NCI-H510A (cell line): ENCODE data around the gene S1PR2.
A peak's percentile ranks its signal among the peaks of the same experiment; 100 is the strongest.

Source experiments
- DNase-seq: peaks from one replicate; lab custom pipeline; 2025; lab: John Stamatoyannopoulos, UW

S1PR2 gene

DNA sequence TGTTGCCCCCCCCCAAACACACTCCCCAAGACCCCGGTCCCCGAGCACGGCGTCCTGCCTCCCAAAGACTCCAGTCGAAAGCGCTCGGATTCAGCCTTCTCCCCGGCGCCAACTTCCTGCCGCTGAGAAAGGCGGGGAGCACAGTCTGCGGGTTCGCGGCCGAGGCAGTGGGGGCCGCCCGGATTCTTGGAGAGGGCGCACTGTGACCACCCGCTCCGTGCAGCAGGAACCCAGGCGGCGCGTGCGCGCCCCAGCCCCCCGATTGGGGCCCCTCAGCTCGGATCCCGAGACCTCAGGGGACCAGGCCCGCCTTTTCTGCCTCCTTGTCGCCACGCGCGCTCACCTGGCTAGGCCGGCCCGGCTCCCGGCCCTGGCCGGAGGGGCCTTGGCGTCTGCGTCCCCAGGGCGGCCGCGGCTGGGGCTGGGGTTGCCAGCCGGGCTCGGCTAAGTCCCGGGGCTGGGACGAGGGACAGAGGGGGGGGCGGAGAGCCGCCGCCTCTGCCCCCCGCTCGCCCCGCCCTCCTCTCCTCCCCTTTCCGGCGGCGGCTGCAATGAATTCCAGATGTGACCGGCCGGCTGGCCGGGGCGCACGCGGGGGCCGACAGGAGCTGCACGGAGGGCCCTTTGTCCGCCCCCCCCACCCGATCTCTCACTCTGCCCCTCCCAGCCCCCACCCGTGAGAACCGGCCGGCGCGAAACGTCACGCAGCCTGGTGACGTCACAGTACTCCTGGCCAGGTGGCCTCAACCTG is at the start of gene S1PR2:
Gene S1PR2 (minus strand): TSS at position 471 of the 751 bp plus-strand sequence. CDS start 6,426 bp downstream, outside the sequence.
- DNase-seq, result peak; percentile 89

GRCh38 chr19:10279737-10280442 is 48.8 kb upstream of the S1PR2 start:
- DNase-seq, result no peak

GRCh38 chr19:10278935-10279334 is 47.8 kb upstream of the S1PR2 start:
- no peak for DNase-seq

DNA sequence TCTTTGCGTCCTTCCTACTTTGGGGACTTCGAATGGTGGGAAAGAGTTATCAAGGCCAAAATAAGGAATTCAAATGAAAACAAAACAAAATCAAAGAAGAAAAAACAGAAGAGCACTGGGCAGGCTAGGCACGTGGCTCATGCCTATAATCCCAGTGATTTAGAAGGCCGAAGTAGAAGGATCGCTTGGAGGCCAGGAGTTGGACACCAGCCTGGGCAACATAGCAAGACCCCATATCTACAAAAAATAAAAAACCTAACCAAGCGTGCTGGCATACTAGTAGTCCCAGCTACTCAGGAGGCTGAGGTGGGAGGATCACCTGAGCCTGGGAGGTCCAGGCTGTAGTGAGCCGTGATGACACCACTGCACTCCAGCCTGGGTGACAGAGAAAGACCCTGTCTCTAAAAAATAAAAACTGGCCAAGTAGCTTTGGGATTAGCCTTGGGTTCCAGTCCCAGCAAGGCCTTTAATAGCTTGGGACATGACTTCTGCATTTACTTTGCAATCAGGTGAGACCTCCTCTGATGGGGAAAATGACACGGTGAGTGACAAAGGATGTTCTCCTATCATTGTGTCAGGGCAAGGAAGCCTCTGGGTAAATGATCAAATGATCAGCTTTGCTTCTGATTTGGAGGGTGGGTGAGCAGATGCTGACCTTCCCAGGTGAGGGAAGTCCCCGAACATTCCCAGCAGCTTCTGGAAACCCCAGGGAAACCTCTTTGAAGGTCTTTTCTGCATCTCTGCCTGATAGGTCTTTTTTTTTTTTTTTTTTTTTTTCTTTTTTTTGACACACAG is 46.9 kb upstream of the S1PR2 start:
- no peak for DNase-seq

DNA sequence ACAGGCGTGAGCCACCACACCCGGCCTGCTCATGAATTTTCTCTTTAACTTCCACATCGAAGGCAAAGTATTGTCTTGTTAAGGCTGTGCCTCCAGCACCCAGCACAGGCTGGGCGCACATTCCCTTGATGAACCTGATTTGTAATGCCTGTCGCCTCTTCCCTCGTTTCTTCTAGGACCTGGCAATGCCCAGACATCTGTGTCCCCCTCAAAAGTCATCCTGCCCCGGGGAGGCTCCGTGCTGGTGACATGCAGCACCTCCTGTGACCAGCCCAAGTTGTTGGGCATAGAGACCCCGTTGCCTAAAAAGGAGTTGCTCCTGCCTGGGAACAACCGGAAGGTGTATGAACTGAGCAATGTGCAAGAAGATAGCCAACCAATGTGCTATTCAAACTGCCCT is 43.5 kb upstream of the S1PR2 start:
- no peak for DNase-seq

- DNase-seq, result no peak
These were observed 40.5 kb upstream of the S1PR2 start for GRCh38 chr19:10271543-10272086.

DNA sequence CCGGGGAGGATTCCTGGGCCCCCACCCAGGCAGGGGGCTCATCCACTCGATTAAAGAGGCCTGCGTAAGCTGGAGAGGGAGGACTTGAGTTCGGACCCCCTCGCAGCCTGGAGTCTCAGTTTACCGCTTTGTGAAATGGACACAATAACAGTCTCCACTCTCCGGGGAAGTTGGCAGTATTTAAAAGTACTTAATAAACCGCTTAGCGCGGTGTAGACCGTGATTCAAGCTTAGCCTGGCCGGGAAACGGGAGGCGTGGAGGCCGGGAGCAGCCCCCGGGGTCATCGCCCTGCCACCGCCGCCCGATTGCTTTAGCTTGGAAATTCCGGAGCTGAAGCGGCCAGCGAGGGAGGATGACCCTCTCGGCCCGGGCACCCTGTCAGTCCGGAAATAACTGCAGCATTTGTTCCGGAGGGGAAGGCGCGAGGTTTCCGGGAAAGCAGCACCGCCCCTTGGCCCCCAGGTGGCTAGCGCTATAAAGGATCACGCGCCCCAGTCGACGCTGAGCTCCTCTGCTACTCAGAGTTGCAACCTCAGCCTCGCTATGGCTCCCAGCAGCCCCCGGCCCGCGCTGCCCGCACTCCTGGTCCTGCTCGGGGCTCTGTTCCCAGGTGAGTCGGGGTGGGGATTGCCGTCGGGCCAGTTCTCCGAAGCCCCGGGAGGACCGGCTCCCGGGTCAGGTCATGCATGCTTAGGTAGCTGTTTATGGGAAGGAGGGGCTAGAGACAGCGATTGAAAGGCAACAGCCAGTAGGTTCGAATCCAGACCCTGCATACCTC is 39.7 kb upstream of the S1PR2 start, which contains the start of gene ICAM1:
Gene ICAM1 (plus strand): TSS at position 505 of the 779 bp plus-strand sequence. CDS start 40 bp downstream, at position 545.
- no peak for DNase-seq

DNA sequence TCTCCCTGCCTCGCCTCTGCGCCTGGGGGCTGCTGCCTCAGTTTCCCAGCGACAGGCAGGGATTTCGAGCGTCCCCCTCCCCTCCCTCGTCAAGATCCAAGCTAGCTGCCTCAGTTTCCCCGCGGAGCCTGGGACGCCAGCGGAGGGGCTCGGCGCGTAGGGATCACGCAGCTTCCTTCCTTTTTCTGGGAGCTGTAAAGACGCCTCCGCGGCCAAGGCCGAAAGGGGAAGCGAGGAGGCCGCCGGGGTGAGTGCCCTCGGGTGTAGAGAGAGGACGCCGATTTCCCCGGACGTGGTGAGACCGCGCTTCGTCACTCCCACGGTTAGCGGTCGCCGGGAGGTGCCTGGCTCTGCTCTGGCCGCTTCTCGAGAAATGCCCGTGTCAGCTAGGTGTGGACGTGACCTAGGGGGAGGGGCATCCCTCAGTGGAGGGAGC is 39.1 kb upstream of the S1PR2 start:
- DNase-seq, result no peak

- no peak for DNase-seq
These were observed 38.4 kb upstream of the S1PR2 start for GRCh38 chr19:10269333-10270179.

DNA sequence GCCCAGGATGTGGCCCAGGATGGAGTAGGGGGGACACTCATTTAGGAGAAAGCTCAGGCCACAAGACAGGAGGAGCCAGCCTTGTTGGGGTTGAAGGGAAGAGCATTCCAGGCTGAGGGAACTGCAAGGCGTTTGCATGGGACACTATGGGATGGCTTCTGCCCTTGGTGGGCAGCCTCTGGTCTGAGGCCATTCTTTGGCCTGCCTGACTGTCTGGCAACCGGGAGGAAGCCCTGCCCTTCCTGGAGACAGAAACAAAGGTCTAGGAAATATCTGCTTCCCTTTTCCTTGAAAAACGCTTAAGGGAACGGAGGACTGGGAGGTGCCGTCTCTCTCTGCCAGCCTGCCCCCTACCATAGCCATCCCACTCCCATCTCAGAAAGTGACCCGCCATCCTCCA is 36.9 kb upstream of the S1PR2 start:
- no peak for DNase-seq

DNA sequence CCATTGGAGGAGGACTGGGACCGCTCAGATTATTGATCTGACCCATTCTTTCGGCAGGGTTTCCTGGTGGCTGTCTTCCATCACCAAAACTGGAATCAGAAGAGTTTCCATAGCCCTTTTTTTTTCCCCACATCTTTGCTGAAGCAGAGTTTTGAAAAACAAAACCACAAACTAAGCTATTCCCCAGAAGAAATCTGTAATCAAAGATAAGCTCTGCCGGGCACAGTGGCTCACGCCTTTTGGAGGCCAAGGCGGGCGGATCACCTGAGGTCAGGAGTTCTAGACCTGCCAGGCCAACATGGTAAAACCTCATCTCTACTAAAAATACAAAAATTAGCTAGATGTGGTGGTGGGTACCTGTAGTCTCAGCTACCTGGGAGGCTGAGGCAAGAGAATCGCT is 35.6 kb upstream of the S1PR2 start:
- DNase-seq, result no peak

DNA sequence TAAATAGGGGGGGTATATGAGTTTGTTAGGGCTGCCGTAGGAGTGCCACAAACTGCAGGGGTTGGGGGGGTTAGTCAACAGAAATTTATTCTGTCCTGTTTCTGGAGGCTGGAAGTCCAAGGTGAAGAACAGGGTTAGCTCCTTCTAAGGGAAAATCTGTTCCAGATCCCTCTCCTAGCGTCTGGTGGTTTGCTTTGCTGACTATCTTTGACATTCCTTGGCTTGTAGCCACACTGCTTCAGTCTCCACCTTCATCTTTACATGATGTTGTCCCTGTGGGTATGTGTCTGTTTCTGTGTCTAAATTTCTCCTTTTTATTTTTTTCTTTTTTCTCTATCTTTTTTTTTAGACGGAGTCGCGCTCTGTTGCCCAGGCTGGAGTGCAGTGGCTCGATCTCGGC is 31.6 kb upstream of the S1PR2 start:
- DNase-seq, result no peak

DNA sequence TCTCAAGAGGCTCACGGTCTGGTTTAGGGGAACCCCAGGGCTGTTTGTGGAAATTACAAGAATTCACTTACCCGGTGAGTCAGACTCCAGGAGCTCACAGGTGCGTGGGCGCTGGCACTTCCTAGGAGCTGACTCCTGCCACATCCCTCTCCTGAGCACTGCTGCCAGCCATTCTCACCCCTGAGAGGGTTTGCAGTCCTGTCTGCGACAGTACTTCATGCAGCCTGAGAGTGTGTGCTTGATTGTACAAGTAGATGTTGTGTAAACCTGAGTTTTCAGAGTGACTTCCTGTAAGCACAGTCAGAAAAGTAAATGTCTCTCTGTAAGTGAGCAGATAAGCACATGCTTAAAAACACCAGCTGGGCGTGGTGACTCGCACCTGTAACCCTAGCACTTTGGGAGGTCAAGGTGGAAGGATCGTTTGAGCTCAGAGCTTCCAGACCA is 29.0 kb upstream of the S1PR2 start:
- DNase-seq, result peak; percentile 41

GRCh38 chr19:10259162-10259905 is 28.2 kb upstream of the S1PR2 start:
- DNase-seq, result peak; percentile 80

DNA sequence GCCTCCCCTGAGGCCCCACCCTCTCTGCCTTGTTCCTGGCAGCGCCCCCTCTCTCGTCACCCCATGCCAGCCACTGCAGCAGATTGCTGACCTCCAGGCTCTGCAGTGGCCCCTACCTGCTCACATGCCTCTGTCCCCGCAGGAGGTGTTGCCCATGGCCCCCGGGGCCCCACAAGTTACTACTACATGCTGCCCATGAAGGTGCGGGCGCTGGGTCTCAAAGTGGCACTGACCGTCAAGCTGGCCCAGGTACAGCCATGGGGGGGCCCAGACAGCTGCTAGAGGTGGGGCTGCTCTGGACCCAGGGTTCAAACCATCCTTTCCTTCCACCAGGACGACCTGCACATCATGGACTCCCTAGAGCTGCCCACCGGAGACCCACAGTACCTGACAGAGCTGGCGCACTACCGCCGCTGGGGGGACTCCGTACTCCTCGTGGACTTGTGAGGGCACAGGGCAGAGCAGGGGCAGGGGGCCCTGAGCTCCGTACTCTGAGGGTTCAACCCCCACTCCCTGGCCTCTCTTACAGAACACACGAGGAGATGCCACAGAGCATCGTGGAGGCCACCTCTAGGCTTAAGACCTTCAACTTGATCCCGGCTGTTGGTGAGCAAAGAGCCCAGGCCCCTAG is 27.1 kb upstream of the S1PR2 start:
- no peak for DNase-seq

DNA sequence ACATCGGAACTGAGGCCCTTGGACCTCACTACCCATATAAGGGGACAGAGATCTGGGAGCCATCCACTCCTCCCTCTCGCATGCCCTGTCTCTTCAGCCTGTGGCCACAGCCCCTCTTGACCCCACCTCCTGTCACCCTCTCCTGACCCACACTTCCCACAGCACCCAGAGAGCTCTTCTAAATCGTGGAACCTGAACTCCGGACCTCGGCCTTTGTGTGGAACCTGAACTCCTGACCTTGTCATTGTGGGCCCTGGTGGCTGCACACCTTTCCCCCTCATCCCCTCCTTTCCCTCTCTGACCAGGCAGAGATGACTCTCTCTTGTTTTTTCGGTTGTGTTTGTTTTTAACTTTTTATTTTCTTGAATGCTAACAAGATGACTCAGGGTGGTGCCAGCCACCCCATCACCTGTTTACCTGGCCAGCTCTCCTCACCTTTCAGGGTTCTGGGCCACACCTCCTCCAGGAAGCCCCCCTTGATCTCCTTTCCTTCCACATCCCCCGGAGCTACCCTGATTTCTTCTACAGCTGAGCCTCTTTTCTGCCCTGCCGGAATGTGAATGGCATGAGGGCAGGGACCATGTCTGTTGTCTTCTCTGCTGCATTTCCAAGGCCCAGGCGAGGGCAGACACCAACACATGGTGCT is 26.0 kb upstream of the S1PR2 start:
- DNase-seq, result no peak

GRCh38 chr19:10256551-10256950 is 25.4 kb upstream of the S1PR2 start:
- no peak for DNase-seq

- DNase-seq, result no peak
These were observed 24.2 kb upstream of the S1PR2 start for GRCh38 chr19:10255358-10255757.

DNA sequence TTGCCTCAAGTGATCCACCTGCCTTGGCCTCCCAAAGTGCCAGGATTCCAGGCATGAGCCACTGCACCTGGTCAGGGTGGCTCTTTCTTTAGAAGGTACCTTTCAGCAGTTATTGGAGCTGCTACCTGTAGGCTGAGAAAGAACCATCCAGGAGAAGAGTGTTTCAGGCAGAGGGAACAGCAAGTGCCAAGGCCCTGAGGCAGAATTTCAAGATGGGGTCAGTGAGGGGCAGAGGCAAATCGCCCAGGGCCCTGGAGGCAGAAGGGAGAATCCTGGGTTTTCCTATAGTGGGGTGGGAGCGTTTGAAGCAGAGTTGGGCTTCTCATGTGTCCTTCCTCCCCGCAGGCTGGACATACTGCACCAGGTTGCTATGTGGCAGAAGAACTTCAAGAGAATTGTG is 23.1 kb upstream of the S1PR2 start:
- no peak for DNase-seq
